HFFc6 (cell line): ENCODE data around the gene PLPPR5. TPM values are rescaled to one million over a fixed set of nuclear protein-coding genes. Genes with fewer than 3 reads are reported as not detected.

Experiments
- DNase-seq: peaks from one replicate; pipeline ENCODE4 v3.0.0-alpha.2; 2018
- H3K27ac Mint-ChIP-seq: 2 replicates; pipeline ENCODE4 v1.8.0; 2020; ENCODE audit warnings: mild to moderate bottlenecking, mixed read lengths
- H3K27me3 Mint-ChIP-seq: 2 replicates; pipeline ENCODE4 v1.8.0; 2021; ENCODE audit warnings: mild to moderate bottlenecking, moderate library complexity, mixed read lengths; ENCODE audit not compliant: insufficient read depth
- H3K36me3 Mint-ChIP-seq: 2 replicates; pipeline ENCODE4 v1.8.0; 2021; ENCODE audit warnings: low read depth, mixed read lengths
- H3K4me1 Mint-ChIP-seq: 2 replicates; pipeline ENCODE4 v1.8.0; 2020; ENCODE audit warnings: low read depth, mixed read lengths
- H3K4me3 Mint-ChIP-seq: 2 replicates; pipeline ENCODE4 v1.8.0; 2020; ENCODE audit warnings: mild to moderate bottlenecking, moderate library complexity, mixed read lengths
- H3K9me3 Mint-ChIP-seq: 2 replicates; pipeline ENCODE4 v1.8.0; 2020; ENCODE audit warnings: mild to moderate bottlenecking, mixed read lengths
- total RNA-seq, 6 experiments: library from RNA; stranded (reverse); fragmentation: NEBNext Ultra II Directional; extraction: Animal tissue kit (Norgen Biotek cat#: 25700); gene quantifications; 2 replicates in 1 of 6; 3 replicates in 5 of 6; pipeline ENCODE4 v1.2.3, GENCODE V29; 2021
- TF ChIP-seq, protein P1 (sequence below): fragments of 200-600 bp; sonication (generic); IDR thresholded peaks from 2 replicates; pipeline ENCODE4 v1.5.0; 2021; ENCODE audit warnings: antibody characterized with exemption, mild to moderate bottlenecking

PLPPR5 gene
- total RNA-seq, 6 experiments from 2014 or later = 0.05 to 0.19 TPM; not detected in 4

DNA sequence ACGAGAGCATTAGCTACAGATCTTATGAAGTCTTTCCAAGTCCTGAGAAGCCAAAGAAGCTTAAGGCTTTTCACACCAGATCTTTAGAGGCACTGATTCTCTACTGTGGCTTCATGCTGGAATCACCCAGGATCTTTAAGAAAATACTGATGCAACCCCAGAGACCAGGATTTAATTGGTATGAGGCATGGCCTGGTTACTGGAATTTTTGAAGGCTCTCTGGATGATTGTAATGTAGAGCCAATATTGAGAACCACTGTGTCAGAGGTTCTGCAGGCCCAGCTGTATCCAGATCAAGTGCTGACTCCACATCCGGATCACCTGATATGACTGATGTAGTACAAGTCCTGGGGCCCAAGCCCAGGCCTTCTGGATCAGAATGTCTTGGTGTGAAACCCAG, 105.7 kb downstream of the PLPPR5 start:
- no peaks in the 10 kb centered on the region for H3K9me3 Mint-ChIP-seq
- peaks cover 14% of the 10 kb centered on the region for H3K4me1 Mint-ChIP-seq
- peak; percentile 31 for DNase-seq
- no peaks in the 10 kb centered on the region for H3K27me3 Mint-ChIP-seq
- H3K4me3 Mint-ChIP-seq = no peak overlapping the region
- TF ChIP-seq, protein P1, sequence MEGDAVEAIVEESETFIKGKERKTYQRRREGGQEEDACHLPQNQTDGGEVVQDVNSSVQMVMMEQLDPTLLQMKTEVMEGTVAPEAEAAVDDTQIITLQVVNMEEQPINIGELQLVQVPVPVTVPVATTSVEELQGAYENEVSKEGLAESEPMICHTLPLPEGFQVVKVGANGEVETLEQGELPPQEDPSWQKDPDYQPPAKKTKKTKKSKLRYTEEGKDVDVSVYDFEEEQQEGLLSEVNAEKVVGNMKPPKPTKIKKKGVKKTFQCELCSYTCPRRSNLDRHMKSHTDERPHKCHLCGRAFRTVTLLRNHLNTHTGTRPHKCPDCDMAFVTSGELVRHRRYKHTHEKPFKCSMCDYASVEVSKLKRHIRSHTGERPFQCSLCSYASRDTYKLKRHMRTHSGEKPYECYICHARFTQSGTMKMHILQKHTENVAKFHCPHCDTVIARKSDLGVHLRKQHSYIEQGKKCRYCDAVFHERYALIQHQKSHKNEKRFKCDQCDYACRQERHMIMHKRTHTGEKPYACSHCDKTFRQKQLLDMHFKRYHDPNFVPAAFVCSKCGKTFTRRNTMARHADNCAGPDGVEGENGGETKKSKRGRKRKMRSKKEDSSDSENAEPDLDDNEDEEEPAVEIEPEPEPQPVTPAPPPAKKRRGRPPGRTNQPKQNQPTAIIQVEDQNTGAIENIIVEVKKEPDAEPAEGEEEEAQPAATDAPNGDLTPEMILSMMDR = no peak
- no peak overlapping the region; the same call in 1 of the 2 replicates for H3K27ac Mint-ChIP-seq
- H3K36me3 Mint-ChIP-seq = no peaks in the 10 kb centered on the region

DNA sequence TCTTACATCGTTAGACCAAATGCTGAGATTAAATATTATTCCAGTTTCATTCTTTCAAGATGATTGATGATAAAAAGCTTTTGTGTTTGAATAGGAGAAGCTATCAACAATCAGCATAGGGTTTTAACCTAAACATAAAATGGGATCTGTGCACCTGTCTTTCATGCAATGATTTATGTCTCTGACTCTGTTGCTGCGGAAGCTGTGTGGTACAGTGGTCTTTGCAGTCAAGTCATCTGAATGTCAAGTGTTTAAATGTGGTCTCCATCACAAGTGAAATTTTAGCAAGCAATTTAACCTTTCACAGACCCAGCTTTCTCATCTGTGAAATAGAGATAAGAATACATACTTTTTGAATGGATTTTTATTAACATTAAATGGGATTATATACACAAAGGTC, 107.2 kb downstream of the PLPPR5 start:
- no peak for DNase-seq
- no peaks in the 10 kb centered on the region for H3K27me3 Mint-ChIP-seq
- TF ChIP-seq, protein P1 = no peak
- H3K4me1 Mint-ChIP-seq = no peaks in the 10 kb centered on the region
- H3K36me3 Mint-ChIP-seq = no peaks in the 10 kb centered on the region
- no peaks in the 10 kb centered on the region for H3K9me3 Mint-ChIP-seq
- no peak overlapping the region for H3K4me3 Mint-ChIP-seq
- no peak overlapping the region for H3K27ac Mint-ChIP-seq

DNA sequence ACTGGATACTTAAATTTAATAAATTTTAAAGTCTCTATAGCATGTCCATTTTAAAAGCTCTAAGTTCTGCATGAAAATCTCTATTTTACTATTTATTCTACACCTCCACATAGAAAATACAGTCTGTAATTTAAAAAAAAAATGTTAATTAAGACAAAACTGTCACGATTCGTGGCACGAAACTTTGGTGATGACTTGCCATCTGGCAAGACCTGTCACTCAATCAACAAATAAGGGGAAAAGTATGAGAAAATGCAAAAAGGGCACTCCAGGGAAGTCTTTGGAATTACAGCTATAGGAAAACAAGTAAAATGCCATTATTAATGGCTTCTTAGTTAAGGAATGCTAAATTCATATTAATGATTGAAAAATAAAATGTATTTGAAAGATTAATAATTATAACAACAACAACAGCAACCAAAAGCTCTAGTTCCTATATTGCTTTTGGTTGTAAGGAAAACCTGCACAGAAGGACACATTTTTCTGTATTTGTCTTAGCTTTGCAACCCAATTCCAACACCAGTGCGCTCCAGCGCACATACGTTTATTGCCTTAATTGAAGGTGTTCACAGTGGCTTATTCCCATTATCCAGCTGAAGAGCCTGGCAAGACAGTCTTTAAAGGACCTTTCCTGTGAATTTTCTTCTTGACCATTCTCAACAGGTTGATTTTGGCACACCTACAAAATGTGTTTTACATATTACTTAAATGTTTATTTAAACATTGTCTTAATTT, 107.8 kb downstream of the PLPPR5 start:
- no peak for DNase-seq
- Mint-ChIP-seq H3K27me3 (no peaks in the 10 kb centered on the region), H3K9me3 (no peaks in the 10 kb centered on the region), H3K36me3 (no peaks in the 10 kb centered on the region), H3K4me1 (no peaks in the 10 kb centered on the region), H3K4me3 (no peak overlapping the region), H3K27ac (no peak overlapping the region)
- TF ChIP-seq, protein P1 = no peak

DNA sequence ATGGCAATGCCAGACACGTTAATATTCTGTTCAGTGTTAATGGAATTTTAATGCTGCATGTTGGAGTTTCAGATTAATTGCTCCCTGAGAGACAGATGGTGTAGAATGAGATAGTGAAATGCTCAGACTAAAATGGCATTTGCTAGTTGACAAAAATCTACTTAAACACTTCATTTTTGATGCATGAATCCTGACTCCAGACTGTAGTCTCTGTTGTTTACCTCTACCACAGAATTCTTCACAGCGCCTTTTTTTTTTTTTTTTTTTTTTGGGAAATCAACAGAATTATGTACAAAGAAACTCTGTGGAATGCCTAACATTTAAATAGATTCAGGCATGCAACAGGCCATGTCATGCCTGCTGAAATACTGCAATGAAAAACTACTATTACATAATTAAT, 111.3 kb downstream of the PLPPR5 start:
- H3K4me1 Mint-ChIP-seq = 0 out of 2 replicates have a peak, but pooled peaks cover 2% of the 10 kb centered on the region
- no peak overlapping the region for H3K27ac Mint-ChIP-seq
- H3K4me3 Mint-ChIP-seq = no peak overlapping the region
- no peaks in the 10 kb centered on the region for H3K27me3 Mint-ChIP-seq
- DNase-seq = no peak
- TF ChIP-seq, protein P1 = no peak
- no peaks in the 10 kb centered on the region for H3K36me3 Mint-ChIP-seq
- no peaks in the 10 kb centered on the region for H3K9me3 Mint-ChIP-seq

DNA sequence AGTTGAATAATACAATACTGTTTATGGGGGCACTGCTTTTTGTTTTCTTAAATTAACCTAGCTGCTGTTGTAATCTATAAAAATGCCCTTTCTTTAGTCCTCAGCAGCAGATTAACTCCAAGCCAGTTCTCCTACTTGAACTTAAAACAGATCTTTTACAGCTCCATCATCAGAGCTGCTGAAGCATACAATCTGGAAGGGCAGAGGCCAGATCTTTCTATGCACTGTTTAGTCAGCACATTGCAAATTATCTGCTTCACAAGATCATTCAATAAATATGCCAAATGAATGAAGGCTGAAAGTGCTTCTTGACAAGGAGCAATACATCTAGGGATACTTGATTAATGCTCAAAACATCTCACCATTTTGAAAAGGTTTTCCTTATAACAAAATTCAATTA, 115.8 kb downstream of the PLPPR5 start:
- Mint-ChIP-seq H3K4me3 (no peak overlapping the region), H3K27me3 (no peaks in the 10 kb centered on the region), H3K9me3 (no peaks in the 10 kb centered on the region), H3K27ac (no peak overlapping the region), H3K36me3 (no peaks in the 10 kb centered on the region), H3K4me1 (peaks cover 15% of the 10 kb centered on the region)
- TF ChIP-seq, protein P1 = no peak
- DNase-seq = no peak
